HEK293T (cell line): Measurements from ENCODE around the gene FMR1.
A peak's percentile ranks its signal among the peaks of the same experiment; 100 is the strongest.

Source experiments
- CTCF ChIA-PET: fragments of 350-600 bp; formaldehyde crosslinking; extraction: SDS; loops from one replicate; lab custom pipeline; 2021; ENCODE audit warnings: antibody characterized with exemption, inconsistent platforms; lab: Yijun Ruan, JAX
- POLR2A ChIA-PET: fragments of 350-600 bp; formaldehyde crosslinking; extraction: SDS; loops from one replicate; lab custom pipeline; 2020; ENCODE audit warnings: antibody characterized with exemption, inconsistent platforms; lab: Yijun Ruan, JAX
- DNase-seq: peaks from one replicate; pipeline ENCODE4 v3.0.0; 2012; ENCODE audit warnings: mixed read lengths; ENCODE audit errors: extremely low spot score
- ARNT ChIP-seq: fragments of 450-650 bp; IDR thresholded peaks from 2 replicates; pipeline ENCODE4 v1.6.1; 2017; ENCODE audit warnings: mild to moderate bottlenecking
- BHLHE40 ChIP-seq: fragments of 450-650 bp; IDR thresholded peaks from 2 replicates; pipeline ENCODE4 v1.6.1; 2016; ENCODE audit warnings: mild to moderate bottlenecking, moderate library complexity, borderline replicate concordance
- CTBP1 ChIP-seq: fragments of 450-650 bp; IDR thresholded peaks from 2 replicates; pipeline ENCODE4 v1.6.1; 2016; ENCODE audit warnings: borderline replicate concordance
- ELF4 ChIP-seq: fragments of 450-650 bp; IDR thresholded peaks from 2 replicates; pipeline ENCODE4 v1.6.1; 2017; ENCODE audit warnings: antibody characterized with exemption
- FOXA1 ChIP-seq: fragments of 450-650 bp; IDR thresholded peaks from 2 replicates; pipeline ENCODE4 v1.6.1; 2016; ENCODE audit warnings: mild to moderate bottlenecking
- FOXK2 ChIP-seq: fragments of 450-650 bp; IDR thresholded peaks from 2 replicates; pipeline ENCODE4 v1.6.1; 2016; ENCODE audit warnings: mild to moderate bottlenecking
- FOXM1 ChIP-seq: fragments of 450-650 bp; IDR thresholded peaks from 2 replicates; pipeline ENCODE4 v1.6.1; 2017; ENCODE audit warnings: mild to moderate bottlenecking, borderline replicate concordance
- HDGF ChIP-seq: fragments of 450-650 bp; IDR thresholded peaks from 2 replicates; pipeline ENCODE4 v1.6.1; 2017; ENCODE audit warnings: antibody characterized with exemption, borderline replicate concordance
- L3MBTL2 ChIP-seq: fragments of 450-650 bp; conservative IDR thresholded peaks from 2 replicates; pipeline ENCODE4 v1.6.1; 2016; ENCODE audit warnings: mild to moderate bottlenecking
- LEF1 ChIP-seq: fragments of 450-650 bp; IDR thresholded peaks from 2 replicates; pipeline ENCODE4 v1.6.1; 2017; ENCODE audit warnings: mild to moderate bottlenecking, borderline replicate concordance
- NFRKB ChIP-seq: fragments of 450-650 bp; IDR thresholded peaks from 2 replicates; pipeline ENCODE4 v1.6.1; 2016; ENCODE audit warnings: mild to moderate bottlenecking, moderate library complexity
- SP1 ChIP-seq: fragments of 450-650 bp; IDR thresholded peaks from 2 replicates; pipeline ENCODE4 v1.6.1; 2017
- SUZ12 ChIP-seq: fragments of 450-650 bp; IDR thresholded peaks from 2 replicates; pipeline ENCODE4 v1.6.1; 2016; ENCODE audit warnings: mild to moderate bottlenecking
- TARDBP ChIP-seq: fragments of 450-650 bp; IDR thresholded peaks from 2 replicates; pipeline ENCODE4 v1.6.1; 2016
- ZNF384 ChIP-seq: fragments of 450-650 bp; IDR thresholded peaks from 2 replicates; pipeline ENCODE4 v1.6.1; 2016
- TF ChIP-seq, protein P1 (sequence below): fragments of 450-650 bp; IDR thresholded peaks from 2 replicates; pipeline ENCODE4 v1.6.1; 2016

Gene FMR1

DNA sequence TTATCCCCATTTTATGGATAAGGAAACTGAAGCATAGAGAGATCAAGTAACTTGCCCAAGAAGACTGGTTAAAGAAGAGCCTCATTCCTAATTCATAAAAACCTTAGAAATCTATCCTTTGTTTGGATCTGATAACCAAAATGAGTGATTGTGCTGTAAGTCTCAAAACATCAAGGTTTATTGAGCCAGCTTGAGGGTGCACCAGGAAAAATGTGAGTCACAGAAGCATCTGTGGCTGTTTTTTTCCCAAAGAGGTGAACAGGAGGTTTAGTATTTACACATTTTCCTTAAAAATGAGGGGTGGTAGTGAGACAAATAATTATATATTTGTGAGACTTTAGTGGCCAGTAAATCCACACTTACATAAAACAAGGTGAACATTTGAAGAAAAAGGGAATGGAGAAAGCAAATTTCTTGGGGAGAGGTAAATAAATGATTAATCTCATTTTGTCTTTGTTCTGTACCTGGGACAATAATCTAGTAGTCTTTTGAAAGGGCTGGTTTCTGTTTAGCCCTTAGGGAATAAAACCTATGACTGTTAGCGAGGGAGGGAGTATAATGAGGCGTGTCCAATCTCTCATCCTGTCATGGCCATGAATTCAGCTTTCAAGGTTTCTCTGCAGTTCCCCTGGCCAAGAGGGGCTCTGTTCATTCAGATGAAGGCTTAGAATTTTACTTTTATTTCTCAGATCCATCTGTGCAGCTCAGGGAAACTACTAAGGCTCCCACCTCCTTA, 12.2 kb upstream of the FMR1 start:
- CTCF ChIA-PET, result no interaction called here
- POLR2A ChIA-PET, result no interaction called here
- TF ChIP-seq ZNF384, result no peak
- TF ChIP-seq NFRKB, result no peak
- TF ChIP-seq ELF4, result no peak
- TF ChIP-seq FOXA1, result no peak
- TF ChIP-seq SP1, result no peak
- TF ChIP-seq HDGF, result no peak
- TF ChIP-seq LEF1, result no peak
- TF ChIP-seq FOXK2, result no peak
- no peak for TF ChIP-seq BHLHE40
- no peak for TF ChIP-seq L3MBTL2
- no peak for TF ChIP-seq ARNT
- TF ChIP-seq FOXM1, result no peak
- DNase-seq, result no peak

DNA sequence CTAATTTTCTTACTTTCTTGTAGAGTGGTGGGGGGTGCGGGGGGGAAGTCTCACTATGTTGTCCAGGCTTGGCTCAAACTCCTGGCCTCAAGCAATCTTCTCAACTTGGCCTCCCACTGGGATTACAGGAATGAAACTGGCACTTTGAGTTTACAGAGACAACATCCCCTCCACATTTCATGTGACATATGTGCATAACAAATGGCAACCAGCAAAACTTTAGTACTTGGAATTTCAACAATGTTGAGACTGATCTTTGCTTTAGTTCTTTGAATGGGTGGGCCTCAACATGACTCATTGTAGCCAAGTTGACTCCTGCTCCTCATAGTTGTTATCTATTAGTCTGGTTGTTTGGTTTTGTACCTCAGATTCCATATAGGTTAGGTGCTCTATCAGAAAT, 11.4 kb upstream of the FMR1 start:
- CTCF ChIA-PET, result no interaction called here
- DNase-seq, result no peak
- POLR2A ChIA-PET, result no interaction called here
- TF ChIP-seq NFRKB, result no peak
- TF ChIP-seq ELF4, result no peak
- no peak for TF ChIP-seq CTBP1
- TF ChIP-seq LEF1, result no peak
- TF ChIP-seq, protein P1, sequence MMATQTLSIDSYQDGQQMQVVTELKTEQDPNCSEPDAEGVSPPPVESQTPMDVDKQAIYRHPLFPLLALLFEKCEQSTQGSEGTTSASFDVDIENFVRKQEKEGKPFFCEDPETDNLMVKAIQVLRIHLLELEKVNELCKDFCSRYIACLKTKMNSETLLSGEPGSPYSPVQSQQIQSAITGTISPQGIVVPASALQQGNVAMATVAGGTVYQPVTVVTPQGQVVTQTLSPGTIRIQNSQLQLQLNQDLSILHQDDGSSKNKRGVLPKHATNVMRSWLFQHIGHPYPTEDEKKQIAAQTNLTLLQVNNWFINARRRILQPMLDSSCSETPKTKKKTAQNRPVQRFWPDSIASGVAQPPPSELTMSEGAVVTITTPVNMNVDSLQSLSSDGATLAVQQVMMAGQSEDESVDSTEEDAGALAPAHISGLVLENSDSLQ, result no peak
- TF ChIP-seq FOXK2, result no peak
- TF ChIP-seq L3MBTL2, result no peak
- no peak for TF ChIP-seq TARDBP
- no peak for TF ChIP-seq ZNF384
- TF ChIP-seq HDGF, result no peak
- no peak for TF ChIP-seq FOXM1
- no peak for TF ChIP-seq FOXA1
- TF ChIP-seq ARNT, result no peak
- TF ChIP-seq SP1, result no peak
- TF ChIP-seq SUZ12, result no peak
- TF ChIP-seq BHLHE40, result no peak

DNA sequence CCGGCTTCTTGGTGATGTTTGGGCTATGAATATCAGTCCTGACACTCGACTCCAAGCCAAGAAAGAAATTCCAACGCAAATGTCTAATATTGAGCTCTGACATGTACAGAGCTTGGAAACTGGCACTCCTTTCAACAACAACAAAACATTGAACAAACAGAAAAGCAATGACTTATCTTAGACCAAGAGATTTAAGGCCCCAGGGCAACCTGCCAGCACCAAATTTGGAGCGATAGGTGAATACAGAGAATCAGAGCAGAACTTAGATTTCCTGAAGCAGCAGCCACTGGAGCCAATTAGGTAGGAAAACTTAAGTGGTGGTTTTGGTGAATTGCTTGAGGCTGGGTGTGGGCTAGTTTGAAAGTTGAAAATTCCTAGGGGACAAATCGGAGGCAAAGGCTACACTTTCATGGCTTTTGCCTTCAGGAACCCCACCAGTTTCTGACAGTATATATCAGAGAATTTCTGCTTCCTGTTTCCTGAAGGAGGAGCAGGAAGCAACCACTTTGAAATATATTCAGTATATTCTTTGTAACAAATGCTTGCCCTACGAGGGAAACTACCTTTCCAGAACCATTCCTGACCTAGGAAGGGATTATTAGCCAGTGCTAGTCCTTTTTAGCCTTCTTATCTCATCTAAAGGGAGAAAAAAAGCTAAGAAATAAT, 10.1 kb upstream of the FMR1 start:
- no peak for TF ChIP-seq ARNT
- no peak for DNase-seq
- CTCF ChIA-PET, result no interaction called here
- POLR2A ChIA-PET, result interaction anchor here (0.9 kb wide), 1 partner anchor 9 kb away, joined by 3 read pairs; no protein-coding TSS in a partner anchor

DNA sequence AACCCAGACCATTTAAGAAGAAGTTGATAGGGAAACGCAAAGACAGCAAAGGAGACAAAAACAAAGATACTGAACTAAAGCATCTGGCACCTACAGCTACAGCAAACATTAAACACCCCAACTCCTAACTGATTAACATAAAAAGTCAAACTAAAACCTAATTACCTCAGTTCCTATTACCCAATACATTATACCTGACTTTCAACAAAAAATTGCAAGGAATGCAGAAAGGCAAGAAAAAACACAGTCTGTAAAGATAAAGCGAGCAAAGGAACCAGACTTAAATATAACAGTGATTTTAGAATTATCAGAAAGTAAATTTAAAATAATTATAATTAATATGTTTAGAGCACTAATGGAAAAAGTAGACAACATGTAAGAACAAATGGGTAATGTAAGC, 9.4 kb upstream of the FMR1 start:
- ChIA-PET CTCF (no interaction called here), POLR2A (interaction anchor here (0.9 kb wide), 1 partner anchor 8 kb away, joined by 3 read pairs; no protein-coding TSS in a partner anchor)
- TF ChIP-seq TARDBP (no peak), SP1 (no peak), NFRKB (no peak), ARNT (no peak), FOXK2 (no peak), HDGF (no peak), FOXA1 (no peak), L3MBTL2 (no peak), ZNF384 (no peak)
- TF ChIP-seq, protein P1, result no peak

DNA sequence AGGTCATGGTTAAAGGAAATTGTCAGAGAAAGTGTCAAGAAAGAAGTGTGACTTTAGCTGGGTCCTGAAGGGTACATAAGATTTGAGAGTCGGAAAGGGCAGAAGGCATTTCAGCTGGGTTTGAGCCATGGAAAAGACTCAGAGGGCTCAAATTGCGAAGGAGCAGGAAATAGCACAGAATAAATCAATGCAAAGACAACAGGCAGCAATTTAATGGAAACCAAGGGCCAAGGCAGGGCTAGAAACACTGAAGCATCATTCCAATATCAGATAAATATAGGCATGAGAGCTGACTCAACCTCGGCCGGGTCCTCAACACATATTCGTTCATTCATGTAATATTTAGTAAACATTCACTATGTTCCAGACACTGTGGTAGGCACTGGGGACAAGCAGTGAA, 3.6 kb upstream of the FMR1 start:
- TF ChIP-seq NFRKB, result no peak
- TF ChIP-seq CTBP1, result no peak
- no peak for TF ChIP-seq ELF4
- CTCF ChIA-PET, result no interaction called here

More for the DNA sequence above, 9.4 kb upstream of the FMR1 start:
- DNase-seq, result no peak

DNA sequence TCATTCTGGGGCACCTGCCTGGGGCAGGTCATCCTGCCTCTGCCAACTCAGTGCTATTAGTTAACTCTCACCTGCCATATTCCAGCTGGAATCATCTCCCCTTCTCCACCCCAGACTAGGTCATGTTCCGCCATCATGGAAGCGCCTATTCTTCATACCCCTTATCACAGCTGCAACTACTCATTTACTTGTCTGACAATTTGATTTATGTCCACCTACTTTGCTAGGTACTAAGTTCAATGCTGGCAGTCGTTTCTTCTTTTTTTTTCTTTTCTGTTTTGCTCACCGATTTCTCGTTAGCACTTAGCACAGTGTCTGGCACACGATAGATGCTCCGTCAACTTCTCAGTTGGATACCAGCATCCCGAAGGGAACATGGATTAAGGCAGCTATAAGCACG, 1.1 kb upstream of the FMR1 start:
- CTCF ChIA-PET, result no interaction called here
- POLR2A ChIA-PET, result interaction anchor here (1.1 kb wide), 1 partner anchor 8 kb away, joined by 3 read pairs; no protein-coding TSS in a partner anchor
- DNase-seq, result no peak
- TF ChIP-seq ZNF384 (no peak), CTBP1 (no peak), LEF1 (no peak), L3MBTL2 (no peak)
- TF ChIP-seq, protein P1, result peak; percentile 71; the same call in 1 of the 2 replicates

More for the DNA sequence above, 3.6 kb upstream of the FMR1 start:
- DNase-seq, result no peak
- POLR2A ChIA-PET, result no interaction called here
